HUDEP-2 (cell line): ENCODE results near the gene CD68.
A peak's percentile ranks its signal among the peaks of the same experiment; 100 is the strongest.
"Not testable (repeated sequence)": the region's sequence is repeated elsewhere in the genome, so short reads cannot be mapped to it uniquely, and the experiment has no call there.

ENCODE experiments used
- DNase-seq, 76 experiments: peaks; one replicate each; lab custom pipeline; 2025; ENCODE audit not compliant: unreplicated experiment in 76 of 76; lab: John Stamatoyannopoulos, UW

The CD68 gene

GRCh38 chr17:7606280-7606679 lies 26.8 kb downstream of the CD68 start:
- DNase-seq: no peak

GRCh38 chr17:7610641-7611040 lies 31.2 kb downstream of the CD68 start:
- no peak for DNase-seq

- DNase-seq: peak in 1 of 76 experiments; percentile 20
Observed at GRCh38 chr17:7611635-7612293, 32.3 kb downstream of the CD68 start.

GRCh38 chr17:7612294-7612640 lies 32.8 kb downstream of the CD68 start:
- no peak for DNase-seq

- DNase-seq: peak in 3 of 76 experiments; percentile 2 to 21 (median 5)
Observed at GRCh38 chr17:7613769-7614424, 34.5 kb downstream of the CD68 start.

DNA sequence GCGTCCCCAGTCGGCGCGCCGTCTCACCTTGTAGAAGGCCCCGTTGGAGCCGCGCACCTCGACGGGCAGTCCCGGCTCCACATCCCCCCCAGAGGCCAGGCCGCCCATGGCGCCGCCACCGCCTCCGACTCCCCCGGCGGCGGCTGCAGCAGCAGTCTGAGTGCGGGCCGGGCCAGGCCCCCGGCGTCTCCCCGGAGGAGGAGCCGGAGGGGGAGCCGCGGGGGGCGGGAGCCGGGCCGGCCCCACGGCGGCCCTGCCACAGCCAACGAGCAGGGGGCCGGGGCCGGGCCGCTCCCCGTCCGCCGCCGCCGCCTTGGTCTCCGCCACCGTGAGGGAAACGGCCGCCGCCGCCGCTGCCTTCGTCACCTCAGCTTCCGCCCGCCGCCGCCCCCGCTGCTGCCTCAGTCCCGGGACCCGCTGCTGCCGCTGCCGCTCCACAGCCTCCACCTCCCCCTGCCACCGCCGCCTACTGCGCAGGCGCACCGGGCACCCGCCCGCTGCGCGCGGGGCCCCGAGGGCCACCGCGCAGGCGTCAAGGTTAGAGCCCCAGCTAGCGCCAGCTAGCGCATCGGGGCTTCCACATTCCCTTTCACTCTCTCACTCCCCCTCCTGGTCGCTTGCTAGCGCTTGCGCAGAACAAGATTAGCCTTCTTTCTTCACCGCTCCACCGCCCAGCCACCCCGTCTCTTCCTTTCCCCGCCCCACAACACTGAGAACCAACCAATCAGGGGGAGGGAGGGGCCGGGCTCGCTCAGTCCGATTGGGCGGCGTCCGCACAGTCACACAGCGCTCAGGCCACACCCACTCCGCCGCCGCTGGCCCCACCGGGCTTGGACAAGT lies 35.2 kb downstream of the CD68 start, which contains the start of gene FXR2:
TSS of gene FXR2 (minus strand) at position 473 of the 840 bp plus-strand sequence. CDS start at position 108, 365 bp downstream.
- DNase-seq: peak in 75 of 76 experiments; percentile 43 to 100 (median 99)

DNA sequence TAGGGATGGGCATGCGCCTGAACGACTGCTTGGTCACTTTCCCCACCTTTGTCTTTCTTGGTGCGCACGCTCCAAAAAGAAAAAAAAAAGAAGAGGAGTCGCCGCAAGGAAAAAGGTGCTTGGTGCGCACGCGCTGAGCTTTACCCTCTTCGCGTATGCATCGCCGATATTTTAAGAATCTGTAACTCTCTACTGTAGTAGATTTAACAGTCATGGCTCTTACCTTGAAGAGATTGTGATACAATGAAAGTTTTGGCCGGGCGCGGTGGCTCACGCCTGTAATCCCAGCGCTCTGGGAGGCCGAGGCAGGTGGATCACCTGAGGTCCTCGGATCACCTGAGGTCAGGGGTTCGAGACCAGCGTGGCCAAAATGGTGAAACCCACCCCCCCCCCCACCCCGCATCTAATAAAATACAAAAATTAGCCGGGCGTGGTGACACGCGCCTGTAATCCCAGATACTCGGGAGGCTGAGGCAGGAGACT lies 35.9 kb downstream of the CD68 start:
- DNase-seq: no peak

DNA sequence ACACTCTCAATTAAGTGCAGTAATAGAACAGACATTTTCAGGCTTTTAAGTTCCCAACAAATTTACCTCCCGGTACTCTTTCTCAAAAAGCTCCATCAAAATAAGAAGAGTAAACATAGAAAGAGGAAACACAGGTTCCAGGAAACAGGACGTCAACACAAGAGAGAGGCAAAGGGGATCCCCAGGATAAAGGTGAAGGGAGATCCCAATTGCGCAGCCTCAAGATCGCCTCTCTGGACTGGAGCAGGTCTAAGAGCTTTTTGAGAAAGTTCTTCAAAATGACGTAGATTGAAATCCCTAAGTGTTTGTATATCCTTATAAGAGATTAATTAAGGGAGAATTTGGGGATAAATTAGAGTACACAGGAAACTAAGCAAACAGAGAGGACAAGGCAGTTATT lies 39.2 kb downstream of the CD68 start:
- DNase-seq: no peak

DNA sequence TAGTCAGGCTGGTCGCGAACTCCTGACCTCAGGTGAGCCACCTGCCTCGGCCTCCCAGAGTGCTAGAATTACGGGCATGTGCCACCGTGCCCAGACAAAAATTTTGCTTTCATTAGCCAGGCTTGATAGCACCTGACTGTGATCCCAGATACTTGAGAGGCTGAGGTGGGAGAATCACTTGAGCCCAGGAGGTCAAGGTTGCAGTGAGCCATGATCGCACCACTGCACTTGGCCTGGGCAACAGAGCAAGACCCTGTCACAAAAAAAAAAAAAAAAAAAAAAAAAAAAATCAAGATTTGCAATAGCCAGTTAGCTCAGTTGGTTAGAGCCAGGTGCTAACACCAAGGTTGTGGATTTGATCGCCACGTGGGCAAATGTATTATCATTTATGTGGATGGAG lies 41.4 kb downstream of the CD68 start:
- DNase-seq: no peak

- no peak for DNase-seq
Observed at GRCh38 chr17:7623661-7624060, 44.2 kb downstream of the CD68 start.

- DNase-seq: not testable (repeated sequence)
Observed at GRCh38 chr17:7625749-7626148, 46.3 kb downstream of the CD68 start.

- DNase-seq: no peak
Observed at GRCh38 chr17:7626307-7626706, 46.9 kb downstream of the CD68 start.

- DNase-seq: peak in 18 of 76 experiments; percentile 3 to 51 (median 22)
Observed at GRCh38 chr17:7626956-7627249, 47.5 kb downstream of the CD68 start.

GRCh38 chr17:7627250-7628121 lies 48.0 kb downstream of the CD68 start, which contains the start of gene SAT2:
Gene SAT2 (minus strand): TSS chr17:7627821. CDS start chr17:7627635, 186 bp downstream.
- DNase-seq: peak in 70 of 76 experiments; percentile 23 to 97 (median 87)

DNA sequence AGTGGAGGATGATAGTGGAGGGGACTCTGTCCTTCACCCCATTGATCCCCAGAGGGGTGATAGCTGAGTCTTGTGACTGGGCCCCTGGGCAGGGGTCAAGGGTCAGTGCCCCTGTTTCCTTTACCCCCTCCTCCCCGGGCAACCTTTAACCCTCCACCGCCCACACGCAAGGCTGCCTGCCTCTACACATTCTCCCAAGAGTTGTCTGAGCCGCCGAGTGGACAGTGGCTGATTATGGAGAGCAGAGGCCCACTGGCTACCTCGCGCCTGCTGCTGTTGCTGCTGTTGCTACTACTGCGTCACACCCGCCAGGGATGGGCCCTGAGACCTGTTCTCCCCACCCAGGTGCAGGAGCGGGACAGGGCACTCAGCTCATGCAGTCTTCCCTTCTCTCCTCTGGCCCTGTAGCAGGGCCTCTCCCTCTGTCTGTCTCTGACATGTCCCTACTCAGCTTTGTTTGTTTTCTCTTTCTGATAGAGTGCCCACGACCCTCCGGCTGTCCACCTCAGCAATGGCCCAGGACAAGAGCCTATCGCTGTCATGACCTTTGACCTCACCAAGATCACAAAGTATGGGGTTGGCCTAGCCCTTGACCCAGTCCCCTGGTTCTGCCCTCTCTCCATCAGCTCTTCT lies 50.6 kb downstream of the CD68 start, which contains the start of gene SHBG:
TSS of gene SHBG (plus strand) at position 197 of the 633 bp plus-strand sequence. CDS start at position 235, 38 bp downstream.
- DNase-seq: no peak
